ENCODE results near the gene NR4A3.

Gene NR4A3

GRCh38 chr9:99783799-99784198 is 37.9 kb upstream of the NR4A3 start:
- peak; percentile 9 for DNase-seq (ENCODE audit: low read depth)
- no peak for TF ChIP-seq CTCF (IDR thresholded peaks at IDR 0.05; ENCODE audit: insufficient read depth, low read depth, low read length, missing control alignments)
- no peak overlapping the region for H3K4me3 ChIP-seq (ENCODE audit: low read length)

GRCh38 chr9:99785010-99785590 is 36.6 kb upstream of the NR4A3 start:
- no peak for TF ChIP-seq CTCF (IDR thresholded peaks at IDR 0.05; ENCODE audit: insufficient read depth, low read depth, low read length, missing control alignments)
- no peak overlapping the region for H3K4me3 ChIP-seq (ENCODE audit: low read length)
- DNase-seq (ENCODE audit: low read depth), result no peak

- H3K4me3 ChIP-seq (ENCODE audit: low read length), result no peak overlapping the region
- no peak for DNase-seq (ENCODE audit: low read depth)
- TF ChIP-seq CTCF (IDR thresholded peaks at IDR 0.05; ENCODE audit: insufficient read depth, low read depth, low read length, missing control alignments), result no peak
These were observed 34.1 kb upstream of the NR4A3 start for GRCh38 chr9:99787556-99787955.

- no peak overlapping the region for H3K4me3 ChIP-seq (ENCODE audit: low read length)
- no peak for DNase-seq (ENCODE audit: low read depth)
- no peak for TF ChIP-seq CTCF (IDR thresholded peaks at IDR 0.05; ENCODE audit: insufficient read depth, low read depth, low read length, missing control alignments)
These were observed 28.2 kb upstream of the NR4A3 start for GRCh38 chr9:99793528-99793927.

GRCh38 chr9:99796231-99796630 is 25.5 kb upstream of the NR4A3 start:
- TF ChIP-seq CTCF (IDR thresholded peaks at IDR 0.05; ENCODE audit: insufficient read depth, low read depth, low read length, missing control alignments), result no peak
- H3K4me3 ChIP-seq (ENCODE audit: low read length), result no peak overlapping the region
- DNase-seq (ENCODE audit: low read depth), result no peak

GRCh38 chr9:99801775-99802174 is 19.9 kb upstream of the NR4A3 start:
- DNase-seq (ENCODE audit: low read depth), result no peak
- TF ChIP-seq CTCF (IDR thresholded peaks at IDR 0.05; ENCODE audit: insufficient read depth, low read depth, low read length, missing control alignments), result no peak
- H3K4me3 ChIP-seq (ENCODE audit: low read length), result no peak overlapping the region

GRCh38 chr9:99803694-99804093 is 18.0 kb upstream of the NR4A3 start:
- no peak for TF ChIP-seq CTCF (IDR thresholded peaks at IDR 0.05; ENCODE audit: insufficient read depth, low read depth, low read length, missing control alignments)
- no peak overlapping the region for H3K4me3 ChIP-seq (ENCODE audit: low read length)
- DNase-seq (ENCODE audit: low read depth), result peak; percentile 24

Measured in epithelial cell of esophagus (primary cell).